Measurements from ENCODE around the gene PADI2. TPM values are rescaled to one million over a fixed set of nuclear protein-coding genes. Genes with fewer than 3 reads are reported as not detected.

PADI2 gene
- total and polyA plus RNA-seq, 2 donors (not counting 3 experiments of a cell fraction or from before 2014, with no cell fraction given), result not detected

GRCh38 chr1:17047924-17048323, 71.3 kb downstream of the PADI2 start:
- Histone ChIP-seq H3K36me3 (ENCODE audit: control insufficient read depth in 2 of 2, extremely low read depth in 1 of 2, insufficient read depth in 2 of 2, low read length in 2 of 2) (peaks cover 10 to 12% of the 10 kb centered on the region in 2 experiments), H3K79me2 (ENCODE audit: control insufficient read depth, insufficient read depth, low read length) (peaks cover 40% of the 10 kb centered on the region), H3K9me1 (replicated peaks; ENCODE audit: control insufficient read depth, extremely low read depth, insufficient read depth, low read length) (no peaks in the 10 kb centered on the region), H4K20me1 (replicated peaks; ENCODE audit: control insufficient read depth, extremely low read depth, insufficient read depth, low read length) (no peaks in the 10 kb centered on the region), H3K27ac (ENCODE audit: insufficient read depth, low read depth, low read length) (no peak overlapping the region), H3K27me3 (ENCODE audit: control insufficient read depth in 2 of 2, insufficient read depth in 2 of 2, low read length in 2 of 2) (no peaks in the 10 kb centered on the region), H3K4me3 (replicated peaks in 1 of 3; ENCODE audit: insufficient read depth in 1 of 3, low read depth in 1 of 3, low read length in 3 of 3) (no peak overlapping the region), H3K9me3 (replicated peaks; ENCODE audit: control insufficient read depth, insufficient read depth, low read length) (no peaks in the 10 kb centered on the region), H3K4me2 (ENCODE audit: insufficient read depth, low read length) (no peak overlapping the region), H2AFZ (ENCODE audit: low read depth, low read length) (no peak overlapping the region), H3K4me1 (ENCODE audit: control insufficient read depth, extremely low read depth, insufficient read depth, low read length) (peaks cover 6% of the 10 kb centered on the region), H3K9ac (replicated peaks; ENCODE audit: extremely low read depth, insufficient read depth, low read length) (no peak overlapping the region)
- ChIA-PET CTCF (interaction anchor here (0.9 to 5.5 kb wide), 3 partner anchors 25 to 97 kb away, joined by 3 to 85 read pairs (median 5); no protein-coding TSS in a partner anchor), POLR2A (interaction anchor here (0.7 kb wide), 1 partner anchor 80 kb away, joined by 3 read pairs; no protein-coding TSS in a partner anchor)
- BruUV-seq (replicated peaks), result no TSS peak
- no peak for FAIRE-seq
- no peak for DNase-seq (ENCODE audit: low read depth, low spot score)
- TF ChIP-seq MYC (IDR thresholded peaks at IDR 0.05; ENCODE audit: low read depth, low read length) (no peak), MAX (IDR thresholded peaks at IDR 0.05; ENCODE audit: insufficient read depth, insufficient read length) (no peak), FOS (IDR thresholded peaks at IDR 0.05; ENCODE audit: borderline replicate concordance, insufficient read depth, low read length) (no peak), JUN (IDR thresholded peaks at IDR 0.05; ENCODE audit: borderline replicate concordance, insufficient read depth, insufficient read length, low read depth) (no peak), POLR2AphosphoS5 (IDR thresholded peaks at IDR 0.05; ENCODE audit: insufficient read depth, low read depth, low read length) (no peak), POLR2A (IDR thresholded peaks at IDR 0.05; ENCODE audit: low read depth, low read length) (no peak), CTCF (IDR thresholded peaks at IDR 0.05; ENCODE audit: extremely low read depth in 1 of 2, insufficient read depth in 1 of 2, low read depth in 1 of 2, low read length in 2 of 2) (no peak)
- dilution Hi-C loops (cut with MboI; ENCODE audit: extremely low pct_ligation_motif_present, low sequenced_read_pairs) (no loop called here), intact Hi-C loops (cut with micrococcal nuclease) (no loop called here)
